Muscle layer of duodenum (tissue), 2 donors: ENCODE results near the gene RPS19BP1.

Source experiments
- H3K27ac ChIP-seq: one replicate; pipeline ENCODE4 v1.7.0; 2013; ENCODE audit warnings: mild to moderate bottlenecking, low read length
- H3K27me3 ChIP-seq: one replicate; pipeline ENCODE4 v1.7.0; 2013; ENCODE audit warnings: low read depth, mild to moderate bottlenecking, control low read depth, low read length
- H3K36me3 ChIP-seq, 2 donors: one replicate each; pipeline ENCODE4 v1.7.0; 2013; ENCODE audit warnings: low read length in 2 of 2, control low read depth in 1 of 2, mild to moderate bottlenecking in 1 of 2; ENCODE audit not compliant: insufficient read depth in 2 of 2, control insufficient read depth in 1 of 2
- H3K4me1 ChIP-seq, 2 donors: one replicate each; pipeline ENCODE4 v1.7.0; 2013; ENCODE audit warnings: low read length in 2 of 2, mild to moderate bottlenecking in 2 of 2, control low read depth in 1 of 2, moderate library complexity in 1 of 2; ENCODE audit not compliant: insufficient read depth in 2 of 2, control insufficient read depth in 1 of 2
- H3K4me3 ChIP-seq, 2 donors: one replicate each; pipeline ENCODE4 v1.7.0; 2013; ENCODE audit warnings: low read length in 2 of 2, low read depth in 1 of 2, mild to moderate bottlenecking in 1 of 2
- H3K9me3 ChIP-seq, 2 donors: one replicate each; pipeline ENCODE4 v1.7.0; 2013; ENCODE audit warnings: low read length in 2 of 2, control low read depth in 1 of 2, mild to moderate bottlenecking in 1 of 2; ENCODE audit not compliant: control insufficient read depth in 1 of 2
- donor health status: healthy.

RPS19BP1 gene

DNA sequence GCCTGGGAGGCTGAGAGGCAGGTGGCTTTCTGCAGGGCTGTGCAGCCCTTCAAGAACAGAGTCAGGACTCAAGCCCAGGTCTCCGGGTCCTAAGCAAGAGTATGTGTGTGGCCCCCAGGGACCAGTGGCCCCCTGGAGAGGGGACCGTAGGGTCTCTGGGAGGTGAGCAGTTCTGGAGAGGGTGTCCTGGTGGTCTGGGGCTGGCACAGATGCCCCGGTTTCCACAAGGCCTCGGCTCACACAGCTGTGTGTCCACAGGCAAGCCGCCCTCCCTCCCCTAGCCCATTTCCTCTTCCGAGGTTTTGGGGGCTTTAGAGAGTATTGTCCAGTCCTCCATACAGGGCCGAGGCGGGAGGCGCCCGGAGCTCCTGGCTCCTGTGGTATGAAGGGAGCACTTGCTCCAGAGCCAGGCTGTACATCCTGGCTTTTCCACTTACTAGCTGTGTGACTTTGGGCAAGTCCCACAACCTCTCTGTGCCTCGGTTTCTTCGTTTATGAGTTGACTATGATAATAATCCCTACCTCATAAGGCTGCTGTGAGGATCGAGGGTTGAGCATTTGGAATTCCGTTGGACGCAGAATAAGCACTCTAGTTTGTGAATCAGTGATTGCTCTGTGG is 3.4 kb upstream of the RPS19BP1 start:
- H3K4me1 ChIP-seq = peaks cover 0 to 23% of the 10 kb centered on the region in 2 donors
- H3K9me3 ChIP-seq = no peaks in the 10 kb centered on the region
- no peaks in the 10 kb centered on the region for H3K27me3 ChIP-seq

DNA sequence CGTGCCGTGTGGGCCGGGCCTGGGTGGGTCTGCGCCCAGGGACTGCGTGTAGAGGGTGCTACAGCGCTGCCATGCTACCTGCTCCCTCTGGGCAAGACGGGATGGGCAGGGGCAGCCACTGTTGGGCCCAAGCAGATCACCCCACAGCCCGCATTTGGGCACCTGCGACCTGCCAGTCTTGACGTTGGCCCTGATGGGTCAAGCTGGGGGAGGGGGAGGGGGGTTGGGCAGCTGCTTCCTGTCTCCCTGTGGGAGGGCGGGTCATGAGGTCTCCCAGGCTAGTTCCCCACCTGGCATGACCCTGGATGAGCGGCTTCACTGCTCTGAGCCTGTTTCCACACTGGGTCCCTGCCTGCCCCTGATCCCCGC is 2.8 kb upstream of the RPS19BP1 start:
- Histone ChIP-seq H3K4me1 (peaks cover 0 to 29% of the 10 kb centered on the region in 2 donors), H3K27me3 (no peaks in the 10 kb centered on the region), H3K4me3 (no peak overlapping the region), H3K36me3 (no peaks in the 10 kb centered on the region), H3K27ac (no peak overlapping the region), H3K9me3 (no peaks in the 10 kb centered on the region)

More for the DNA sequence above, 3.4 kb upstream of the RPS19BP1 start:
- no peak overlapping the region for H3K27ac ChIP-seq
- H3K36me3 ChIP-seq = no peaks in the 10 kb centered on the region
- H3K4me3 ChIP-seq = no peak overlapping the region

- peaks cover 3% of the 10 kb centered on the region in 2 donors for H3K36me3 ChIP-seq
- H3K4me1 ChIP-seq = peaks cover under 1 to 35% of the 10 kb centered on the region in 2 donors
- H3K9me3 ChIP-seq = no peaks in the 10 kb centered on the region
- no peak overlapping the region for H3K27ac ChIP-seq
- H3K27me3 ChIP-seq = no peaks in the 10 kb centered on the region
- H3K4me3 ChIP-seq = no peak overlapping the region
Observed at GRCh38 chr22:39534591-39535356, 2.2 kb upstream of the RPS19BP1 start.

DNA sequence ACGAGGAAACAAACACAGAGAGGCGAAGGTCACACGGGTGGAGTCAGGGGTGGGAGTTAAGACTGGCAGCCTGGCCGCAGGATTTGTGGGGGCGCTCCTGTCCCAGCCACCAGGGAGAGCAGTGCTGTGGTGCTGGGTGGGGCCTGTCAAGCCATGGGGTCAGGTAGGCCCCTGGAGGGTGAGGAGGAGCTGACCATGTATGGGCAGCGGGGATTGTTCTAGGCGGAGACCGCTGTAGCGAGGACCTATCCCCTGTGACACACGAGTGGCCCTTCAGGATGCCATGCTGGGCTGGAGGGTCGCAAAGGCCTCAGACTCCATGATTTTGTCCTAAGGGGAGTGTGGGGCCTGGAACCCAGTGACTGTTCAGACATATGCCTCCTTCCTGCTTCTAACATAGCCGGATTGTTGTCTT is 1.6 kb upstream of the RPS19BP1 start:
- H3K4me3 ChIP-seq = no peak overlapping the region
- H3K27ac ChIP-seq = no peak overlapping the region
- peaks cover 8 to 9% of the 10 kb centered on the region in 2 donors for H3K36me3 ChIP-seq

GRCh38 chr22:39530692-39531331 is 1.7 kb downstream of the RPS19BP1 start:
- peaks cover 8 to 9% of the 10 kb centered on the region in 2 donors for H3K36me3 ChIP-seq
- H3K9me3 ChIP-seq = no peaks in the 10 kb centered on the region
- peaks cover 17 to 63% of the 10 kb centered on the region in 2 donors for H3K4me1 ChIP-seq
- H3K27ac ChIP-seq = no peak overlapping the region
- H3K27me3 ChIP-seq = no peaks in the 10 kb centered on the region
- H3K4me3 ChIP-seq = no peak overlapping the region

More for the DNA sequence above, 1.6 kb upstream of the RPS19BP1 start:
- Histone ChIP-seq H3K27me3 (no peaks in the 10 kb centered on the region), H3K4me1 (peaks cover 6 to 42% of the 10 kb centered on the region in 2 donors), H3K9me3 (no peaks in the 10 kb centered on the region)

DNA sequence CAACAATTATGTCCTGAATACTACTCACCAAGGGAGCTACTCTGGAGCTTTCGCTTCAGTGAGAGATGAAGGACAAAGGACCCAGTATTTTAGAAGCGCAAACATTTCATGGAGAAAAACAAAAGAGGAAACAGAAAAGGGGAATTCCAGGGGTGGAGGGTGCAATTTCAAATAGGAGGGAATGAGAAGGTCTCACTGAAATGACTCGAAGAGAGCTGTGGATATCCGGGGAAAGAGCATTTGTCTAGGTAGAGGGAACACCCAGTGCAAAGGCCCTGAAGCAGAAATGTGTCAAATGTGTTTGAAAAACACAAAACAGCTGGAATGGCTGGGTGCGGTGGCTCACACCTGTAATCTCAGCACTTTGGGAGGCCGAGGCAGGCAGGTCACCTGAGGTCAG is 2.4 kb downstream of the RPS19BP1 start:
- Histone ChIP-seq H3K4me1 (peaks cover 17 to 69% of the 10 kb centered on the region in 2 donors), H3K9me3 (no peaks in the 10 kb centered on the region), H3K27ac (no peak overlapping the region), H3K27me3 (no peaks in the 10 kb centered on the region), H3K4me3 (no peak overlapping the region), H3K36me3 (peaks cover 8 to 9% of the 10 kb centered on the region in 2 donors)

- Histone ChIP-seq H3K27ac (peak overlapping the region; percentile 31), H3K4me1 (peaks cover 17 to 69% of the 10 kb centered on the region in 2 donors), H3K36me3 (peaks cover 10 to 13% of the 10 kb centered on the region in 2 donors), H3K27me3 (no peaks in the 10 kb centered on the region), H3K9me3 (no peaks in the 10 kb centered on the region), H3K4me3 (peak overlapping the region; percentile 7 to 40)
Observed at GRCh38 chr22:39529487-39529851, 3.1 kb downstream of the RPS19BP1 start.

DNA sequence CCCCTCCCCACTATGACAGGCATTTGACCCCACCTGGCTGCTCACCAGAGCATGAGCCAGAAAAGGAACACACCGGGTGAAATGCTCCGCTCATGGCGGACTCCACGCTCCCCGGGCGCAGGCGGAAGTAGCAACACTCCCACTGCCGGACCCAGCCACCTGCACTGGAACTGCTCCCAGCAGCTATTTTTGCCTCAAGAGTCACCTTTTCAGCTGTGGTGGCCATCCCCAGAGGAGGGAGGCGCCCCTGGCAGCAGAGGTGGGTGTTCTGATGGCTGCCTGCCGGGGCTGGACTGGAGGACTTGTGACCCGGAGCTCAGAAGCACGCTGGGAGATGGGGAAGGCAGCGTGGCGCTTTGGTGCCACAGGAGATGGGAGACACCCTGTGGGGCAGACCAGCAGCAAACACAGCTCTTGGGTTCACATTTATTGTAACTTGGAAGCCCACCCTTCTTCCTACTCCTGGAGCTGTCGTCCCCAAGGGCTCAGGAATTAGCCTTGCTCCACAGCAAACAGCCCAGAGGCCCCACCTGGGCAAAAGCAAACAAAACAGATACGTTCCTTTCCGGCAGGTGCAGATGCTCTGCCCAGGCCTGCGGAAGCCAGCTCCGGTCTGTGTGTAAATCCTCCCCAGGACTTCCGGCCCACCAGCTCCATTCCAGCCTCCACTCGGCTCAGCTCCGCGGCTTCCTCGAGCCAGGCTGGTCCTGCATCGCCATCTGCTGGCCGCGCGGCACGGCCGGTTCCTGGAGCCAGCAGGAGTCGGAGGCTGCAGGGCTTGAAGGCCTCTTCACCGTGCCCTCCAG is 3.7 kb downstream of the RPS19BP1 start:
- Histone ChIP-seq H3K36me3 (peaks cover 14 to 19% of the 10 kb centered on the region in 2 donors), H3K4me1 (peaks cover 17 to 72% of the 10 kb centered on the region in 2 donors), H3K9me3 (no peaks in the 10 kb centered on the region), H3K27me3 (no peaks in the 10 kb centered on the region), H3K4me3 (peak overlapping the region; percentile 37 to 40), H3K27ac (peak overlapping the region; percentile 31)

GRCh38 chr22:39528080-39528661 is 4.4 kb downstream of the RPS19BP1 start:
- Histone ChIP-seq H3K36me3 (peaks cover 16 to 19% of the 10 kb centered on the region in 2 donors), H3K9me3 (no peaks in the 10 kb centered on the region), H3K27me3 (no peaks in the 10 kb centered on the region), H3K4me1 (peaks cover 17 to 75% of the 10 kb centered on the region in 2 donors), H3K4me3 (peak overlapping the region in 1 of 2 donors; percentile 40), H3K27ac (peak overlapping the region; percentile 5)

DNA sequence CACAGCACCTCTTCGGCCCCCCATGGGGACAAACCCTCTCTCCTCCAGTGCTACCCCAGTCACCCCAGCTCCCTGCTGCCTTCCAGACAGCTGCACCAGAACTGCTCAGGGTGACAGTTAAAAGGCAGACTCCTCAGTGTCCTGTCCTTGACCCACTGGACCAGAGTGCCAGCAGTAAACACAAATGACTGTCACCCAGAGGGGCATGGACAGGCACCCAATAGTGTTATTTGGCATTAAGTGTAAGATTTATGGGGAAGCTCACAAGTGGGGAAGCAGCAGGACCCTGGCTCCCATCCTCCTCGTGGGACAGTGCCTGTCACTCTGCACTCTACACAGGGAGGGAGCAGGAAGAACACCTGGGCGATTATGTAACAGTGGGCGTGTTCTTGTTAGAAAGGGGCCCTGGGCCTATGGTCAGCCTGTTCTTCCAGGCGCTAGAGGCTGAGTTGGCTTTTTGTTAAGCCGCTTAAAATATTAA is 5.0 kb downstream of the RPS19BP1 start:
- Histone ChIP-seq H3K9me3 (no peaks in the 10 kb centered on the region), H3K4me1 (peaks cover 17 to 82% of the 10 kb centered on the region in 2 donors), H3K4me3 (no peak overlapping the region), H3K36me3 (peaks cover 19 to 22% of the 10 kb centered on the region in 2 donors), H3K27ac (peak overlapping the region; percentile 5), H3K27me3 (no peaks in the 10 kb centered on the region)
